Sigmoid colon (tissue), 7 donors: ENCODE data around the gene WDR83. TPM values are rescaled to one million over a fixed set of nuclear protein-coding genes. Genes with fewer than 3 reads are reported as not detected.

Source experiments
- DNase-seq: peaks from one replicate; pipeline ENCODE4 v3.0.0-alpha.2; 2019
- H3K27ac ChIP-seq, 4 donors: fragments of 200-600 bp; sonication (generic); one replicate each; pipeline ENCODE4 v1.5.1; 2016 to 2019; ENCODE audit warnings: mild to moderate bottlenecking in 1 of 4
- H3K27me3 ChIP-seq, 3 donors: fragments of 200-600 bp; sonication (generic); one replicate each; pipeline ENCODE4 v1.5.1; 2019; ENCODE audit warnings: mild to moderate bottlenecking in 1 of 3
- H3K36me3 ChIP-seq, 4 donors: fragments of 200-600 bp; sonication (generic); one replicate each; pipeline ENCODE4 v1.5.1; 2016 to 2019
- H3K4me1 ChIP-seq, 4 donors: fragments of 200-600 bp; sonication (generic); one replicate each; pipeline ENCODE4 v1.5.1; 2017 to 2019
- H3K4me3 ChIP-seq, 4 donors: fragments of 200-600 bp; sonication (generic); one replicate each; pipeline ENCODE4 v1.5.1; 2017 to 2019; ENCODE audit warnings: mild to moderate bottlenecking in 2 of 4, moderate library complexity in 1 of 4
- H3K9me3 ChIP-seq, 4 donors: fragments of 200-600 bp in 3 of 4; sonication (generic) in 3 of 4; one replicate each; pipeline versions ENCODE4 v1.5.1 to v1.6.1; 2013 to 2019
- CTCF ChIP-seq, 4 experiments: fragments of 450-650 bp in 3 of 4; fragments of 200-600 bp in 1 of 4; IDR thresholded peaks; one replicate each; pipeline ENCODE4 v1.5.1; 2016 to 2019; ENCODE audit warnings: antibody characterized with exemption in 4 of 4, mild to moderate bottlenecking in 3 of 4, moderate library complexity in 2 of 4
- EP300 ChIP-seq, 4 donors: sonication (generic); formaldehyde crosslinking; IDR thresholded peaks; one replicate each; pipeline ENCODE4 v1.6.1; 2017; ENCODE audit warnings: antibody characterized with exemption in 4 of 4
- POLR2A ChIP-seq, 2 donors: fragments of 450-650 bp; IDR thresholded peaks; one replicate each; pipeline ENCODE4 v1.6.1; 2016; ENCODE audit warnings: antibody characterized with exemption in 2 of 2, mild to moderate bottlenecking in 2 of 2, moderate library complexity in 2 of 2
- POLR2AphosphoS5 ChIP-seq, 4 donors: sonication (generic); formaldehyde crosslinking; IDR thresholded peaks; one replicate each; pipeline ENCODE4 v1.6.1; 2017; ENCODE audit warnings: antibody characterized with exemption in 4 of 4
- WGBS, 2 donors: extraction: QIAGEN DNeasy Blood & Tissue Kit; methylation state at CpG; one replicate each; pipeline ENCODE4 v1.1.7; 2013; 5-methylcytosine and 5-hydroxymethylcytosine counted together
- intact Hi-C: fragments of 100-400 bp; cut with DNase I; formaldehyde crosslinking; loops from one replicate; pipeline ENCODE4 v1.15.1; 2023
- polyA plus RNA-seq, 3 donors: library from polyadenylated mRNA; stranded (reverse); fragments of 200-250 nt; gene quantifications; one replicate each; pipeline ENCODE4 v1.2.3, GENCODE V29; 2013
- total RNA-seq, 4 donors: library from RNA; depleted of rRNA; stranded (reverse); fragments of >200 nt; gene quantifications; one replicate each; pipeline ENCODE4 v1.1.0, GENCODE V29; 2016
- donor health status: healthy with polysubstance abuse.
- donor health status: Bipolar disorder and iron deficiency.
- donor health status: healthy.

Gene WDR83
- total and polyA plus RNA-seq, 7 donors, result 7.8 to 13.4 (median 11.0) TPM

- intact Hi-C loops, result loop anchor here (5.0 kb wide), 1 partner anchor 53 kb away; the partner anchor contains the start of genes ZNF490 and ZNF791
- Histone ChIP-seq H3K36me3 (peaks cover 8 to 58% (median 14%) of the 10 kb centered on the region in 4 donors), H3K9me3 (no peaks in the 10 kb centered on the region), H3K27me3 (no peaks in the 10 kb centered on the region), H3K4me1 (peaks cover 0 to 39% (median 35%) of the 10 kb centered on the region in 4 donors), H3K27ac (no peak overlapping the region), H3K4me3 (peak overlapping the region in 3 of 4 donors; percentile 62 to 79 (median 75))
- 53 to 83% methylated on average over 10 of the region's 10 CpGs for WGBS, 2 donors
- no peak for DNase-seq
- no peak for TF ChIP-seq POLR2AphosphoS5 (IDR thresholded peaks at IDR 0.05)
- no peak for TF ChIP-seq EP300 (IDR thresholded peaks at IDR 0.05)
- no peak for TF ChIP-seq CTCF (IDR thresholded peaks at IDR 0.05)
- TF ChIP-seq POLR2A (IDR thresholded peaks at IDR 0.05), result no peak
These were observed 1.4 kb upstream of the WDR83 start for GRCh38 chr19:12665281-12665573.

- no peak for DNase-seq
- Histone ChIP-seq H3K36me3 (peaks cover 8 to 52% (median 14%) of the 10 kb centered on the region in 4 donors), H3K4me1 (peaks cover 0 to 44% (median 40%) of the 10 kb centered on the region in 4 donors), H3K9me3 (no peaks in the 10 kb centered on the region), H3K27me3 (no peaks in the 10 kb centered on the region), H3K4me3 (peak overlapping the region; percentile 62 to 79 (median 76)), H3K27ac (peak overlapping the region; percentile 73 to 82 (median 78))
- TF ChIP-seq POLR2A (IDR thresholded peaks at IDR 0.05) (no peak), CTCF (IDR thresholded peaks at IDR 0.05) (no peak), EP300 (IDR thresholded peaks at IDR 0.05) (no peak), POLR2AphosphoS5 (IDR thresholded peaks at IDR 0.05) (no peak)
- 45 to 50% methylated on average over 12 of the region's 12 CpGs for WGBS, 2 donors
- intact Hi-C loops, result loop anchor here (5.0 kb wide), 1 partner anchor 53 kb away; the partner anchor contains the start of genes ZNF490 and ZNF791
These were observed 839 bp upstream of the WDR83 start for GRCh38 chr19:12665671-12666264.

GRCh38 chr19:12667731-12668302 lies 1.2 kb downstream of the WDR83 start:
- Histone ChIP-seq H3K36me3 (peaks cover 4 to 42% (median 10%) of the 10 kb centered on the region in 4 donors), H3K9me3 (no peaks in the 10 kb centered on the region), H3K4me3 (peak overlapping the region in 1 of 4 donors; percentile 86), H3K27me3 (no peaks in the 10 kb centered on the region), H3K4me1 (peaks cover 0 to 47% (median 43%) of the 10 kb centered on the region in 4 donors), H3K27ac (peak overlapping the region in 2 of 4 donors; percentile 91 to 92)
- intact Hi-C loops, result loop anchor here (5.0 kb wide), 1 partner anchor 56 kb away; the partner anchor contains the start of genes ZNF490 and ZNF791
- 62 to 85% methylated on average over 4 of the region's 4 CpGs for WGBS, 2 donors
- no peak for DNase-seq
- TF ChIP-seq POLR2A (IDR thresholded peaks at IDR 0.05) (no peak), POLR2AphosphoS5 (IDR thresholded peaks at IDR 0.05) (no peak), CTCF (IDR thresholded peaks at IDR 0.05) (no peak), EP300 (IDR thresholded peaks at IDR 0.05) (no peak)

- H3K36me3 ChIP-seq, result peaks cover 4 to 42% (median 7%) of the 10 kb centered on the region in 4 donors
- no peaks in the 10 kb centered on the region for H3K9me3 ChIP-seq
- intact Hi-C loops, result loop anchor here (5.0 kb wide), 1 partner anchor 56 kb away; the partner anchor contains the start of genes ZNF490 and ZNF791
- WGBS, 2 donors, result 67 to 77% methylated on average over 8 of the region's 8 CpGs
- peaks cover 0 to 47% (median 43%) of the 10 kb centered on the region in 4 donors for H3K4me1 ChIP-seq
- no peaks in the 10 kb centered on the region for H3K27me3 ChIP-seq
- no peak for TF ChIP-seq POLR2A (IDR thresholded peaks at IDR 0.05)
- no peak for TF ChIP-seq CTCF (IDR thresholded peaks at IDR 0.05)
- no peak for TF ChIP-seq POLR2AphosphoS5 (IDR thresholded peaks at IDR 0.05)
- no peak for TF ChIP-seq EP300 (IDR thresholded peaks at IDR 0.05)
- DNase-seq, result no peak
- peak overlapping the region; percentile 91 to 92 (median 91) for H3K27ac ChIP-seq
- H3K4me3 ChIP-seq, result peak overlapping the region; percentile 67 to 90 (median 84)
These were observed 1.7 kb downstream of the WDR83 start for GRCh38 chr19:12668346-12668745.
